ENCODE measurements around the gene C9orf72. TPM values are rescaled to one million over a fixed set of nuclear protein-coding genes. Genes with fewer than 3 reads are reported as not detected.

The C9orf72 gene
- total and polyA plus RNA-seq, 2 of the 8 experiments (the other 6 are each of a cell fraction or from before 2014, with no cell fraction given): 7.2 to 17.5 TPM

DNA sequence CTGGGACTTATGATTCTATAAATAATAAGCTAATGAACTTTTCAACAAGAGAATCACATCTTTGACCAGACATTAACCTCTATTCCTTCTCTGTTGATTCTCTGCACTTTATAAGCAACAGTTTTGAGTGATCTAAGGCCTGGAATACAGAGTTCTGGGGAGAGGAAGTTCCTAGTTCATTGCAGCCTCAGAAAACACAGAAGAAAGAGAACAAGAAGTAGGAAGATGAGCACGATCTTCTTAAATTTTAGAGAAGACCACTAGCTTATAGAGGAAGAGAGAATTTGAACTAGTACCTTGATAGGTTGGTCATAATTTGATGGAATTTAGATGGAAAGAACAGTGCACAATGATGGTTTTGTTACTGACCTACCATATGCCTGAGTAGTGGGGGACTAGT is 8.5 kb upstream of the C9orf72 start (continued):
- no peak for TF ChIP-seq HDAC2 (IDR thresholded peaks at IDR 0.05; ENCODE audit: borderline replicate concordance in 1 of 2, low read depth in 2 of 2, low read length in 2 of 2)
- no peak for TF ChIP-seq SP2 (IDR thresholded peaks at IDR 0.05; ENCODE audit: low read length)
- TF ChIP-seq TBP (IDR thresholded peaks at IDR 0.05; ENCODE audit: low read depth, low read length): no peak
- no peak for TF ChIP-seq POLR2A (IDR thresholded peaks at IDR 0.05; ENCODE audit: control extremely low read depth in 1 of 2, low read depth in 2 of 2, low read length in 2 of 2)
- no peak for TF ChIP-seq SAP30 (IDR thresholded peaks at IDR 0.05; ENCODE audit: insufficient read depth, insufficient replicate concordance, low read length)
- no peak for TF ChIP-seq POLR2AphosphoS5 (IDR thresholded peaks at IDR 0.05; ENCODE audit: low read depth, low read length)
- TF ChIP-seq CHD2 (IDR thresholded peaks at IDR 0.05; ENCODE audit: low read length): no peak
- no peak for TF ChIP-seq SP1 (IDR thresholded peaks at IDR 0.05; ENCODE audit: low read depth, low read length)
- no peak for TF ChIP-seq RFX5 (IDR thresholded peaks at IDR 0.05; ENCODE audit: borderline replicate concordance, low read depth, low read length)
